Activated CD8-positive, alpha-beta memory T cell treated with anti-CD3 and anti-CD28 coated beads, Interleukin-2, amount 50 U/mL, for 24 hours (primary cell): ENCODE data around the gene ATP2B2.

ENCODE experiments used
- DNase-seq: peaks from one replicate; pipeline ENCODE4 v3.0.0-alpha.2; 2020; ENCODE audit errors: extremely low read depth

ATP2B2 gene

DNA sequence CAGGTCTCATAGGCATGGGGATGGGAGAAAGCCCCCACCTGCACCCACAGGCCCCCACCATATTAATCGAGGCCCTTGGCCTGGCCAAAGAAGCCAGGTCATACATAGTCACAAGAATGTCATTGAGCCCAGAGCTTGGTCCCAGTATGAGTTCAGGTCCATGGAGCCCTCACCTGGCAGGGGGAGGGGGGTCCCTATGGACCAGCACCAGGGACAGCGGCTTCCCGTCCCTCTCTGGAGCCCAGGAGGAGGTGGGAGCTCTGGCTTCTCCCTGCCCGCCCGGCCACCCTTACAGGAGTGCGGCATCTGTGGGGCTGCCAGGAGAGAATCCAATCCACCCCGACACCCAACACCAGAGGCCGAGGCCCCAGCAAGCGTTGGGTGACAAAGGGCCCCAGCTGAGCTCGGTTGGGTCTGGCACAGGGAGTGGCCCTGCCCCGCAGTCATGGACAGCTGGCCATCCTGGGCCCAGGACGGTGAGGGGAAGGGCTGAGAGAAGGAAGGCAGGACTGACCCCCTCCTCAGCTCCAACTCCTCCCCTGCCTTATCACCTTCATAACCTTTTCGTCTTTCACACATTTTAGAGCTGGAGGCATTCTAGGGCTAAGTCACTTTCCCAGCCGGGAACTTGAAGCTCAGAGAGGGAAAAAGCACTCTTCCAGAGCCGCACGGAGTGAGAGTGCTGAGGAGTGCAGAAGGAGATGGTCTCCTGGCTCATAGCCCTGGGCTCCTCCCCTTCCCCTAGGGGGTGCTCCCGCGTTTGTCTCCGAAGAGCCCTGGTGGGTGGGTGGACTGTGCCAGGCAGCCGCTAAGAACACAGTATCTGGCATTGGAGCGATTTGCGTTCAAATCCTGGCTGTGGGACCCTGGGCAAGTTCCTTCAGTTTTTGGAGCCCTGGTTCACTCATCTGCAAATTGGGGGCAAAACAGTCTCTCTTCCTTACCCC lies 54.6 kb downstream of the ATP2B2 start:
- DNase-seq: no peak

DNA sequence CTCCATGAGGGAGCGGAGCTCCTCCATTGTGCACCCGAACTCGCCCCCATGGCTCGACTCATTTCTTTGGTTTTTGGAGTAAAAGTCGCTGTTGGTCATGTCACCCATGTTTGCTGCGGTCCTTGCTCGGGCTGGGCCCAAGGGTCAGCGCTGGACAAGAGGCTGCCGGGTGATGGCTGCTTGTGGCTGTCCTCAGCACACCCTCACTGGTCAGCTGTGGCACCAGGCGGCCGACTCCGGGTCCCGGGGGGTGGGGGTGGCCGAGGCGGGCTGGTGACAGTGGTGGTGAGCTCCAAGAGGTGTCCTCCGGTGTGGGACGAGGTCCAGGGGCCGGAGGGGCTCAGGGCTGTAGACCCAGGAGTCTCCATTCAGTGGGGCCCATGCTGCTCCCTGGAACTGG lies 56.0 kb downstream of the ATP2B2 start:
- no peak for DNase-seq

- DNase-seq: no peak
Measured at GRCh38 chr3:10448544-10448943, 56.8 kb downstream of the ATP2B2 start.

DNA sequence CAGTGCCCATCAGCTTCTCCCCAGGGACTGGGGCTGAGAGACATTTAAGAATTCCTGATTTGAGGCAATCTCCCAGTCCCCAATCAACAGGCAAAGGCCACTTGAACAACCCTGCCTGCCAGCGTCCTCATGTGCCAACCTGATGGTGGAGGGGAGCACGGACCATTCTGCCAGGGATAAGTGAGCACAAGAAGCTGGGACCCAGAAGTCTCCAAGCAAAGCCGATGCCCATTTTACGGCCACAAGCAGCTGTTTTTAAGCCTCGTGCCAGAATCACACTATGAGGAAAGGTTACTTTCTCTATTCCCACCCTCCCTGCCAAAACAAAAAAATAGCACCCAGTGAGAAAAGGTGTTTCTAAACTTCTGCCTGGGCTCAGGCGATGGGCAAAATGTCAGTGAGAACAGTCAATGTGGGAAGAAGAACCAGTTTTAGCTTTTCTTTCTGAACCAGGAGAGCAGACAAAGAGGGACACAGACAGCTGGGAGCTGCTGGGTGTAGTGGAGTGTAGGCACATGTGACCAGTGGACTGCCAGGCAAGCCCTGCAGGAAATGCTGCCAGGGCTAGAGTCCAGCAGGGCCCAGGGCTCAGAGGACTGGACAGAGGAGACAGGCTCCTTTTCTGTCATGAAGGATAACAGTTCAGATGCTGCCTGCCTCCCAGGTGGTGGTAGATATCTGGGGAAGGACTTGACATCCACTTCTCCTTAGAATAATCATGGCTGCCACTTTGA lies 57.7 kb downstream of the ATP2B2 start:
- DNase-seq: no peak

DNA sequence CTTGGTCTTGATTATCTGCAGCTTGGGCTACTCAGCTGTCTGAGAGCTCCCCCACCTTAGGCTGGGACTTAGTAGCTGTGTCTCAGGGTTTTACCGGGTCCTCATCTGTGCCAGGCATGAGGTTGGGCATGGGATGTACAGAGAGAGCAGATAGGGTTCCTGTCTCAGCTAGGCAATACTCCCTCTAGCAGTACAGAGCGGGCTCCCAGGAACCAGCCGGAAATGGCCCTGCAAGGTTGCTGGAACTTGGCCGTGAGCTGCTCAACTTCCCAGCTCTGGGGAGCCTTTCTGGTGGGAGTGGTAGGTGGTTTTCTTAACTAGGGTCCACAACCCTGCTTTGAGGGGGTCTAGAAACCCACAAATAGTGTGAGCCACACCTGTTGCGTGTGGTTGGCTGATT lies 58.3 kb downstream of the ATP2B2 start:
- no peak for DNase-seq

GRCh38 chr3:10445561-10446175 lies 59.7 kb downstream of the ATP2B2 start:
- no peak for DNase-seq

- DNase-seq: no peak
Measured at GRCh38 chr3:10444511-10444910, 60.9 kb downstream of the ATP2B2 start.

GRCh38 chr3:10444110-10444429 lies 61.3 kb downstream of the ATP2B2 start:
- DNase-seq: no peak

DNA sequence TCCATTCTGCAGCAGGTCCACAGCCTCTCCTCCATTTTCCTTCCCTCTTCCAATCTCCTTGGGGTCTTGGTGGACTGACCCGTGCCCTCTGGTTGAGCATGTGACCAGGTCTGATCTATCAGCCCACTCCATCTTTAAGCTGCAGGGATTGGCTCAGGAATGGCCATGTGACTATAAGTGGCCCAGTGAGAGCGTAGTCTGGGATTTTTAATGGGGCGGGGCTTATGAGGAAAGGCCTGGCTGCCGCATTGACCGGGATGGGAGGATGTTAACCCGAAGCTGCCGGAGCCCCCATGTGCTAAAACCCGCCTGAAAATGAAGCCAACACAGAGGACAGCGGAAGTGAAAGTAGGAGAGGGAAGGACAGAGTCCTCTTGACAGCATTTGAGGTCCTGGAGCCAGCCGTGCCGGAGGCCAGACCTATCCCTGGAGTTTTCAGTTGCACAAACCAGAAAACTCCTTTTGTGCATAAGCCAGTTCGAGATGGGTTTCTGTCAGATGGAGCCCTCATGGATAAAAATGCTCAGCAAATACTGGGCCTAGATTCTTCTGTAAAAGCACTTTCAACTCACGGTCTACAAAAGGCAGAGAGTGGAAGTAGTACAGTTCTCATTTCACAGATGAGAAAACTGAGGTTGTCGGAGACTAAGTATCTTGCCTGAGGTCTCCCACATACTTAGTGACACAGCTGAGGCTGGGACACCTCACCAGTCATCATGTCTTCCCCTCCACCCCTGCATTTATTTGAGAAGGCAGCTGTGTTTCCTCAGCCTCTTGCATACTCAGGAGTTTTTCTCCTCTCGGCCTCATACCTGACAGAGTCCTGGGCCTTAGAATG lies 61.9 kb downstream of the ATP2B2 start:
- no peak for DNase-seq

GRCh38 chr3:10442151-10442795 lies 63.1 kb downstream of the ATP2B2 start:
- DNase-seq: no peak

GRCh38 chr3:10440684-10441083 lies 64.7 kb downstream of the ATP2B2 start:
- no peak for DNase-seq

GRCh38 chr3:10438902-10439610 lies 66.3 kb downstream of the ATP2B2 start:
- no peak for DNase-seq

DNA sequence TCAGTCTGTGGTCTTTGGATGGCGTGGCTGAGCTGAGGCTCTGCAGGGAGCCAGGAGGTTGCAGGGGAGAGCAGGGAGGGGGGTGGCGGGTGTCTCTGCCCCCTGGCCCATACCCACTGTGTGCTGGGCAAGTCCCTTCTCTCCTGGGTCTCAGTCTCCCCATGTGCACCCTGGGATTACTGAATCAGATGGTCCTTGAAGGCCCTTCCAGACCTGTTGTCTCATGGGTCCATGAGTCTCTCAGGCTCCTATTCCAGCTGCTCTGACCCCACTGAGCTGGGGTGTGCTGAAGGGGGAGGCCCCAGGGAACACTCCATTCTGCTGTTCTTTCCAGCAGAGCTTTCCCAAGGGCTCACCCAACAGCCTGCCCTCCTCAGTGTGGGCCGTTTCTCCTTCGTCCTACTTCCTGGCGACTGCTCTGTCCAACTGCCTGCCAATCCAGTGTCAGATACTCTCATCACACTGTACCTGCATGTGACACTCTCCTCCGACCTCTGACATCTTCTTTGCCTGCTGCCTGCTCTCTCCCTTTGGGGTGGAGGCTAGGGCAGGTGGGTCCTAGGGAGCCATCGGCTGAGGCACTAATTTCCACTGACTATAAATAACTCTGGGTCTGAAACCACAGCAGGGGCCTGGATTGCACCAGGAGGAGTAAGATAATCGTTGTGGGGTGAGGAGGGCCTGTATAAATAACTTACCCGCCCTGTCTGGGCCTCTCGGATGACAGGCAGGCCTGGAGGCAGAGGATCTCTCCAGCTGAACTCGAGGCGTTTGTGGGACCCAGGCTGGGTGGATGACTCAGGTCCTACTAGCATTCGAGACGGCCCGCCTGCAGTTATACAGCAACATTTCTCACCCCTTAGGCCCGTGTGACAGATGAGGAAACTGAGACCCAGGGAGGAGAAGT lies 67.1 kb downstream of the ATP2B2 start:
- no peak for DNase-seq

DNA sequence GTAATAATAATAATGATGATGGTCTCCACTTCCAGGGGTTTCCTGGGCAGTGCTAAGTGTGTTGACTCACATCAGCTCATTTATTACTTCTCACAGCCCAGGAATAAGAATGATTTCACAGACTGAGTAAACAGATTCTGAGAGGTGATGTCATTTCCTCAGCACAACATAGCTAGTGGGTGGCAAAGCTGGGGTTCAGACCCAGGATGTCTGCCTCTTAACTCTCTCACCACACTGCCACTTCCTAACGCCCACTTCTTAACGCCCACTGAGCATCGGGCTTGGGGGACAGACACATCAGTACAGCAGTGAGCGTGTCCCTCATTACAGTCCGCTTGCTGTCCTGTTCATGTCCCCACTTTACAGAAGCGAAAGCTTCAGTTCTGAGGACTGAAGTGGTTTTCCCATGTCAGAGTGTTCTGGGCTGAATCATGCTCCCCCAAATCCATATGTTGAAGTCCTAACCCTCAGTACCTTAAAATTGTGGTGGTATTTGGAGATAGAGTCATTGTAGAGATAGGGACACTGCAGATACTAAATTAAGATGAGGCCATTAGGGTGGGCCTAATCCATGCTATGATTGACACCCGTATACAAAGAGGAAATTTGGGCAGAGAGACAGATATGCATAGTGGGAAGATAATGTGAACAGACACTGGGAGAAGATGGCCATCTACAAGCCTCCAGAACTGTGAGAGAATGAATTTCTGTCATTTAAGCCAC lies 68.0 kb downstream of the ATP2B2 start:
- DNase-seq: peak; percentile 41

DNA sequence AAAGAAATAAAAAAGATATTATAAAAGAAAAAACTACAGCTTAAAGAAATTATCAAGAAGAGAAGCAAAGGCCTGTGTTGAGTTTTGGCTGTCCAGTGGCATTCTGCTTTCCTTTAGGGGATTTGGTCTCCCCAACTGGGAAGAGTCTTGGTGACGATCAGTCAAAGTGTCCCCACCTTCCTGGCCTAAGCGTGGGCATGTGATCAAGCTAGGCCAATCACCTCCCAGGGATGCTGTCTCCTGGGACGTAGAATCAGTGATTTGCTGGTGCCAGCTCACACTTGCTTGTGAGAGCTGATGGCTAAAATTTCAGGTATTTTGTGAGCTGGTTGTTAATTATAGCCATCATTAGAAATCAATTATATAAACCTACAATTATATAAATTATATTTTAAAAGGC lies 69.5 kb downstream of the ATP2B2 start:
- no peak for DNase-seq

- no peak for DNase-seq
Measured at GRCh38 chr3:10434938-10435336, 70.4 kb downstream of the ATP2B2 start.

- DNase-seq: no peak
Measured at GRCh38 chr3:10434144-10434937, 71.0 kb downstream of the ATP2B2 start.

- no peak for DNase-seq
Measured at GRCh38 chr3:10432931-10433330, 72.5 kb downstream of the ATP2B2 start.
